OCI-LY3 (cell line): ENCODE measurements around the gene WDR86.

Source experiments
- CTCF ChIP-seq: fragments of 200-600, 300-600 bp; sonication (generic); IDR thresholded peaks from 2 replicates; pipeline ENCODE4 v1.5.1; 2014; ENCODE audit warnings: antibody characterized with exemption, low read length, low read depth
- EZH2phosphoT487 ChIP-seq: fragments of 200-600 bp; shearing (Covaris generic); IDR thresholded peaks from 2 replicates; pipeline ENCODE4 v1.6.1; 2018; ENCODE audit warnings: antibody characterized with exemption, mixed run types, low read depth

GRCh38 chr7:151434549-151434948 is 24.7 kb upstream of the WDR86 start:
- TF ChIP-seq CTCF = no peak
- no peak for TF ChIP-seq EZH2phosphoT487
